Keratinocyte (primary cell): ENCODE measurements around the gene GRK3. TPM values are rescaled to one million over a fixed set of nuclear protein-coding genes. Genes with fewer than 3 reads are reported as not detected.

Experiments
- DNase-seq: peaks from one replicate; pipeline ENCODE4 v3.0.0-alpha.2; 2011; ENCODE audit warnings: low read depth, missing footprints, low spot score
- FAIRE-seq: peaks from 2 replicates; lab custom pipeline; 2011; peaks lifted over from hg19 to GRCh38; lab: Jason Lieb, UNC
- H2AFZ ChIP-seq: 2 replicates; pipeline ENCODE4 v1.6.0; 2012; ENCODE audit warnings: low read length, control low read depth, inconsistent platforms; ENCODE audit not compliant: control insufficient read depth
- H3K27ac ChIP-seq: 2 replicates; pipeline ENCODE4 v1.5.1; 2011; ENCODE audit warnings: low read length; ENCODE audit not compliant: control insufficient read depth, insufficient read depth
- H3K27me3 ChIP-seq: 3 replicates; pipeline ENCODE4 v1.6.0; 2011; ENCODE audit warnings: low read length; ENCODE audit not compliant: control insufficient read depth, insufficient read depth; ENCODE audit errors: extremely low read depth
- H3K36me3 ChIP-seq, 2 experiments: 2 replicates in 1 of 2; 3 replicates in 1 of 2; pipeline ENCODE4 v1.5.1; 2011; ENCODE audit warnings: low read length in 2 of 2, mild to moderate bottlenecking in 1 of 2; ENCODE audit not compliant: control insufficient read depth in 2 of 2, insufficient read depth in 2 of 2; ENCODE audit errors: extremely low read depth in 1 of 2
- H3K4me1 ChIP-seq: 3 replicates; pipeline ENCODE4 v1.5.1; 2011; ENCODE audit warnings: low read length; ENCODE audit not compliant: control insufficient read depth, insufficient read depth; ENCODE audit errors: extremely low read depth
- H3K4me2 ChIP-seq: 3 replicates; pipeline ENCODE4 v1.6.0; 2011; ENCODE audit warnings: low read depth, low read length; ENCODE audit not compliant: control insufficient read depth, insufficient read depth; ENCODE audit errors: extremely low read depth
- H3K4me3 ChIP-seq, 3 experiments: fragments of 200-600 bp in 1 of 3; sonication (generic) in 1 of 3; 2 replicates in 2 of 3; 3 replicates in 1 of 3; pipeline ENCODE4 v1.5.1; 2011 to 2016; ENCODE audit warnings: low read length in 3 of 3, mild to moderate bottlenecking in 3 of 3, control low read depth in 2 of 3, inconsistent platforms in 1 of 3, low read depth in 1 of 3, mixed read lengths in 1 of 3, mixed run types in 1 of 3, moderate library complexity in 1 of 3; ENCODE audit not compliant: control insufficient read depth in 2 of 3, insufficient read depth in 2 of 3; ENCODE audit errors: extremely low read depth in 1 of 3
- H3K79me2 ChIP-seq: 2 replicates; pipeline ENCODE4 v1.6.0; 2012; ENCODE audit warnings: low read length; ENCODE audit not compliant: control insufficient read depth, insufficient read depth
- H3K9ac ChIP-seq: 3 replicates; pipeline ENCODE4 v1.6.0; 2011; ENCODE audit warnings: low read length; ENCODE audit not compliant: control insufficient read depth, insufficient read depth; ENCODE audit errors: extremely low read depth
- H3K9me1 ChIP-seq: 3 replicates; pipeline ENCODE4 v1.6.0; 2011; ENCODE audit warnings: low read length; ENCODE audit not compliant: control insufficient read depth, insufficient read depth; ENCODE audit errors: extremely low read depth
- H3K9me3 ChIP-seq: 2 replicates; pipeline ENCODE4 v1.5.1; 2012; ENCODE audit warnings: low read depth, low read length; ENCODE audit not compliant: control insufficient read depth
- H4K20me1 ChIP-seq: 3 replicates; pipeline ENCODE4 v1.6.0; 2011; ENCODE audit warnings: low read length; ENCODE audit not compliant: control insufficient read depth, insufficient read depth; ENCODE audit errors: extremely low read depth
- EZH2 ChIP-seq: IDR thresholded peaks from one replicate; pipeline ENCODE4 v1.6.1; 2012; ENCODE audit warnings: inconsistent platforms, mild to moderate bottlenecking, low read length, moderate library complexity
- dilution Hi-C: fragments of 300-500 bp; cut with MboI; formaldehyde crosslinking; loops from one replicate; pipeline ENCODE4 v1.7.0; 2020; ENCODE audit warnings: low sequenced_read_pairs; ENCODE audit not compliant: extremely low pct_ligation_motif_present
- polyA plus RNA-seq, 5 experiments: library from polyadenylated mRNA; depleted of rRNA in 3 of 5; stranded (reverse) in 3 of 5; stranded (forward) in 1 of 5; unstranded in 1 of 5; fragments of >200 nt; gene quantifications; 1 replicate in 1 of 5; 2 replicates in 3 of 5; 3 replicates in 1 of 5; pipeline versions ENCODE4 v1.2.1 to v1.2.3, GENCODE V29; 2011 to 2012; ENCODE audit warnings: missing spikeins in 2 of 5, low read depth in 1 of 5, low replicate concordance in 1 of 5
- TF ChIP-seq, protein P1 (sequence below), 3 experiments: IDR thresholded peaks in 1 of 3; conservative IDR thresholded peaks in 1 of 3; optimal IDR thresholded peaks in 1 of 3; 2 replicates in 2 of 3; 3 replicates in 1 of 3; pipeline versions ENCODE3 to v1.5.1; 2011; ENCODE audit warnings: low read length in 3 of 3, mild to moderate bottlenecking in 3 of 3, moderate library complexity in 2 of 3, control low read depth in 1 of 3, inconsistent platforms in 1 of 3; ENCODE audit not compliant: insufficient read depth in 2 of 3; ENCODE audit errors: extremely low read depth in 1 of 3

Gene GRK3
- polyA plus RNA-seq, 1 donor (not counting 4 experiments of a cell fraction or from before 2014, with no cell fraction given): 8.1 TPM

DNA sequence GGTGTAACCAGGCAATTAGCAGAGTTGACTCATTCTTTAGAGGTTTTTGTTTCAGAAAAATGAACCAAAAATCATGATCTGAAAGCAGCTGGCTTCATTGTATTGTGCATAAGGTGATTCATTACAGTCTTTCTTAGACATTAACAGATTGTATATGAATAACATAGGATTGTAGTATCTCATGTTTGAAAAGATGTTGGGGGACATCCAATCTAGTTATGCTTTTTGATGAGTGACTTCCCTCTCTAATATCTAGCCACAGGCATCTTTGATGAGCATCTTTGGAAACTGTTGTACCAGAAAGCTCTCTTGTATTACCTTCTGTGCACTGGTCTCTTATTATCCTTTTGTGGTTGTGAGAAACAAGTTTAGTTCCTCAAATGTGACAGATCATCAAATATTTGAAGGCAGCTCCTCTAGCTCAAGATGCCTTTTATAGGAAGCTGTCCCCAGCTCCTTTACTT is 8.3 kb downstream of the GRK3 start:
- H2AFZ ChIP-seq: no peak overlapping the region
- no peaks in the 10 kb centered on the region for H3K4me1 ChIP-seq
- no peaks in the 10 kb centered on the region for H4K20me1 ChIP-seq
- H3K4me2 ChIP-seq: no peak overlapping the region
- peaks cover 6% of the 10 kb centered on the region for H3K79me2 ChIP-seq
- H3K36me3 ChIP-seq: no peaks in the 10 kb centered on the region
- dilution Hi-C loops: no loop called here
- no peak overlapping the region for H3K4me3 ChIP-seq
- no peak for TF ChIP-seq EZH2
- TF ChIP-seq, protein P1, sequence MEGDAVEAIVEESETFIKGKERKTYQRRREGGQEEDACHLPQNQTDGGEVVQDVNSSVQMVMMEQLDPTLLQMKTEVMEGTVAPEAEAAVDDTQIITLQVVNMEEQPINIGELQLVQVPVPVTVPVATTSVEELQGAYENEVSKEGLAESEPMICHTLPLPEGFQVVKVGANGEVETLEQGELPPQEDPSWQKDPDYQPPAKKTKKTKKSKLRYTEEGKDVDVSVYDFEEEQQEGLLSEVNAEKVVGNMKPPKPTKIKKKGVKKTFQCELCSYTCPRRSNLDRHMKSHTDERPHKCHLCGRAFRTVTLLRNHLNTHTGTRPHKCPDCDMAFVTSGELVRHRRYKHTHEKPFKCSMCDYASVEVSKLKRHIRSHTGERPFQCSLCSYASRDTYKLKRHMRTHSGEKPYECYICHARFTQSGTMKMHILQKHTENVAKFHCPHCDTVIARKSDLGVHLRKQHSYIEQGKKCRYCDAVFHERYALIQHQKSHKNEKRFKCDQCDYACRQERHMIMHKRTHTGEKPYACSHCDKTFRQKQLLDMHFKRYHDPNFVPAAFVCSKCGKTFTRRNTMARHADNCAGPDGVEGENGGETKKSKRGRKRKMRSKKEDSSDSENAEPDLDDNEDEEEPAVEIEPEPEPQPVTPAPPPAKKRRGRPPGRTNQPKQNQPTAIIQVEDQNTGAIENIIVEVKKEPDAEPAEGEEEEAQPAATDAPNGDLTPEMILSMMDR (optimal IDR thresholded peaks at IDR 0.05 in 1 of 3, IDR thresholded peaks at IDR 0.05 in 1 of 3, conservative IDR thresholded peaks at IDR 0.05 in 1 of 3; ENCODE audit: extremely low read depth in 1 of 3, insufficient read depth in 2 of 3, low read length in 3 of 3): no peak
- DNase-seq (no peak), FAIRE-seq (no peak)
- no peaks in the 10 kb centered on the region for H3K9me3 ChIP-seq
- no peak overlapping the region for H3K9ac ChIP-seq
- H3K27me3 ChIP-seq: no peaks in the 10 kb centered on the region
- no peaks in the 10 kb centered on the region for H3K9me1 ChIP-seq
- H3K27ac ChIP-seq: no peak overlapping the region

DNA sequence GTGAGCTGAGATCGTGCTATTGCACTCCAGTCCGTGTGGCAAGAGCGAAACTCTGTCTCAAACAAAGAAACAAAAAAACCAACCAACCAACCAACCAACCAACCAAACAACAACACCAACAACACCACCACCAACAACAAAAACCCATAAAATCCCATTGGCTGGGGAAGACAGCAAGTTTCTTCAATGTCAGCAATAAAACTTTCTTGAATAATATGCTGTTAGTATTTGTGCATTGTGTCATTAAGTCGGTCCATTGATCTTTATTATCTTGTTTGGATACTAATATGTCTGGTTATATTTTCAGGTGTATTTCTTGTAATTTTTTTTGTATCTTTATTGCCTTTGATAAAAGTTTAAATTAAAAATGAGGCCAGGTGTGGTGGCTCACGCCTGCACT is 9.4 kb downstream of the GRK3 start:
- H3K27me3 ChIP-seq: no peaks in the 10 kb centered on the region
- no peaks in the 10 kb centered on the region for H3K9me3 ChIP-seq
- no peak for FAIRE-seq
- H2AFZ ChIP-seq: no peak overlapping the region
- no peak overlapping the region for H3K27ac ChIP-seq
- H3K4me3 ChIP-seq: no peak overlapping the region
- no peaks in the 10 kb centered on the region for H4K20me1 ChIP-seq
- peaks cover 6% of the 10 kb centered on the region for H3K79me2 ChIP-seq
- peaks cover 0 to 1% of the 10 kb centered on the region in 2 experiments for H3K36me3 ChIP-seq
- DNase-seq: no peak
- no peaks in the 10 kb centered on the region for H3K9me1 ChIP-seq
- no peaks in the 10 kb centered on the region for H3K4me1 ChIP-seq
- dilution Hi-C loops: no loop called here
- TF ChIP-seq EZH2: no peak
- TF ChIP-seq, protein P1 (optimal IDR thresholded peaks at IDR 0.05 in 1 of 3, IDR thresholded peaks at IDR 0.05 in 1 of 3, conservative IDR thresholded peaks at IDR 0.05 in 1 of 3; ENCODE audit: extremely low read depth in 1 of 3, insufficient read depth in 2 of 3, low read length in 3 of 3): no peak
- no peak overlapping the region for H3K4me2 ChIP-seq
- no peak overlapping the region for H3K9ac ChIP-seq
